D721Med (cell line): ENCODE results near the gene PAX5.

Experiments
- DNase-seq: peaks from one replicate; pipeline ENCODE4 v3.0.0; 2011; ENCODE audit warnings: low spot score; ENCODE audit not compliant: insufficient read length
- FAIRE-seq: peaks from 2 replicates; lab custom pipeline; 2011; peaks lifted over from hg19 to GRCh38; lab: Jason Lieb, UNC
- TF ChIP-seq, protein P1 (sequence below): IDR thresholded peaks from 2 replicates; pipeline ENCODE4 v1.5.1; 2012; ENCODE audit warnings: mild to moderate bottlenecking, control low read depth; ENCODE audit not compliant: insufficient read depth; ENCODE audit errors: missing control alignments

Gene PAX5

GRCh38 chr9:37002413-37003217 is 31.5 kb downstream of the PAX5 start:
- FAIRE-seq (no peak), DNase-seq (no peak)
- TF ChIP-seq, protein P1, sequence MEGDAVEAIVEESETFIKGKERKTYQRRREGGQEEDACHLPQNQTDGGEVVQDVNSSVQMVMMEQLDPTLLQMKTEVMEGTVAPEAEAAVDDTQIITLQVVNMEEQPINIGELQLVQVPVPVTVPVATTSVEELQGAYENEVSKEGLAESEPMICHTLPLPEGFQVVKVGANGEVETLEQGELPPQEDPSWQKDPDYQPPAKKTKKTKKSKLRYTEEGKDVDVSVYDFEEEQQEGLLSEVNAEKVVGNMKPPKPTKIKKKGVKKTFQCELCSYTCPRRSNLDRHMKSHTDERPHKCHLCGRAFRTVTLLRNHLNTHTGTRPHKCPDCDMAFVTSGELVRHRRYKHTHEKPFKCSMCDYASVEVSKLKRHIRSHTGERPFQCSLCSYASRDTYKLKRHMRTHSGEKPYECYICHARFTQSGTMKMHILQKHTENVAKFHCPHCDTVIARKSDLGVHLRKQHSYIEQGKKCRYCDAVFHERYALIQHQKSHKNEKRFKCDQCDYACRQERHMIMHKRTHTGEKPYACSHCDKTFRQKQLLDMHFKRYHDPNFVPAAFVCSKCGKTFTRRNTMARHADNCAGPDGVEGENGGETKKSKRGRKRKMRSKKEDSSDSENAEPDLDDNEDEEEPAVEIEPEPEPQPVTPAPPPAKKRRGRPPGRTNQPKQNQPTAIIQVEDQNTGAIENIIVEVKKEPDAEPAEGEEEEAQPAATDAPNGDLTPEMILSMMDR, result no peak

GRCh38 chr9:37002036-37002412 is 32.0 kb downstream of the PAX5 start:
- DNase-seq (no peak), FAIRE-seq (no peak)
- TF ChIP-seq, protein P1, result no peak

- TF ChIP-seq, protein P1, result no peak
- no peak for DNase-seq
- no peak for FAIRE-seq
These were observed 32.6 kb downstream of the PAX5 start for GRCh38 chr9:37001459-37001858.

DNA sequence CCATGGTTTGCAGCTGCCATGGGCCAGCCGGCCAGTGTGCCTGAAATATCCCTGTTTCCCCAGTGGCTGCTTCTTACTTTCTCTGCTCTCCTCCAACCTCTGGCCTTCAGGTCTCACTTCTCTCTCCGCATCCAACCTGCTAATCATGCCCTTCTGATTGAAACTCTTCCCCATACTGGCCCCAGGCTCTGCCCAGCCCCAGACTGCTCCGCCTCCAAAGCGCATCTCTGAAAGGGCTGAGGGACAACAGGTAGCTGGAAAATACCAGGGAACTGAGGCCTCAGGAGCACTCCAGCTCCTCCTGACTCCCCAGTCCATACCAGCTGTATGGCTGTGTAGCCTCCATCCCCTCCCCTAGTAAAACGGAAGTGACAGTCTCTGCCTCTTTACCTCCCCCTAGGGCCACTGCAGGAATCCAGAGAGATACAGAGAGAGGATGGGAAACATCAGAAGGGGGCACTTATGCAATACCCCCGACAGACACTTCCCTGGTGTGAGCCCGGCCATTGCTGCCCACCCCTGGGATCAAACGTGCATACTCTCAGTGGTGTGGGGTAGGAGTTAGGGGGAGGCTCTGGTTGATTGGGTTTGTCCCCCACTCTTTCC is 34.2 kb downstream of the PAX5 start:
- FAIRE-seq, result no peak
- TF ChIP-seq, protein P1, result no peak
- no peak for DNase-seq

GRCh38 chr9:36997414-36997813 is 36.7 kb downstream of the PAX5 start:
- TF ChIP-seq, protein P1, result no peak
- DNase-seq (no peak), FAIRE-seq (no peak)

GRCh38 chr9:36996706-36997086 is 37.4 kb downstream of the PAX5 start:
- FAIRE-seq (no peak), DNase-seq (no peak)
- TF ChIP-seq, protein P1, result no peak
